ENCODE results near the gene PPP3CA.

DNA sequence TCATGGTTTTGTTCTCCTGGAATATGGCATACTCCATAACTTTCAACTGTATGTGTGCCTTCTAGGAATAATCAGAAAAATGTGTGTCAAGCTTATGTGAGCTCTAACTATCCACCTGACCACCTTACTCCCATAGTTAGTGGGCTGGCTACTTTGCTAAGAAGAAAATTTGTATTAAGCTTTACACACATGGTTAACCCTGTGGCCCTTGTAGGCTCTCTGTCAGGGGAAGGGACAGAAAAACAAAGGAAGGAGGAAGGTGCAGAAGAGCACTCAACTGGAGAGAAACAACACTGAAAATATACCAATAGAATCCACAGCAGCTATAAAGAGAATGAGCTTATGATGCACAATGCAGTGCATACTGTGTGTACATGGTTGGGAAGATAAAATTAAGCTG lies 84.6 kb downstream of the PPP3CA start:
- no peak for TF ChIP-seq POLR2A (IDR thresholded peaks at IDR 0.05)
- TF ChIP-seq, protein P1, sequence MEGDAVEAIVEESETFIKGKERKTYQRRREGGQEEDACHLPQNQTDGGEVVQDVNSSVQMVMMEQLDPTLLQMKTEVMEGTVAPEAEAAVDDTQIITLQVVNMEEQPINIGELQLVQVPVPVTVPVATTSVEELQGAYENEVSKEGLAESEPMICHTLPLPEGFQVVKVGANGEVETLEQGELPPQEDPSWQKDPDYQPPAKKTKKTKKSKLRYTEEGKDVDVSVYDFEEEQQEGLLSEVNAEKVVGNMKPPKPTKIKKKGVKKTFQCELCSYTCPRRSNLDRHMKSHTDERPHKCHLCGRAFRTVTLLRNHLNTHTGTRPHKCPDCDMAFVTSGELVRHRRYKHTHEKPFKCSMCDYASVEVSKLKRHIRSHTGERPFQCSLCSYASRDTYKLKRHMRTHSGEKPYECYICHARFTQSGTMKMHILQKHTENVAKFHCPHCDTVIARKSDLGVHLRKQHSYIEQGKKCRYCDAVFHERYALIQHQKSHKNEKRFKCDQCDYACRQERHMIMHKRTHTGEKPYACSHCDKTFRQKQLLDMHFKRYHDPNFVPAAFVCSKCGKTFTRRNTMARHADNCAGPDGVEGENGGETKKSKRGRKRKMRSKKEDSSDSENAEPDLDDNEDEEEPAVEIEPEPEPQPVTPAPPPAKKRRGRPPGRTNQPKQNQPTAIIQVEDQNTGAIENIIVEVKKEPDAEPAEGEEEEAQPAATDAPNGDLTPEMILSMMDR (IDR thresholded peaks at IDR 0.05) = no peak
